Stimulated activated CD8-positive, alpha-beta memory T cell treated with anti-CD3 and anti-CD28 coated beads, Interleukin-4, amount 100 ng/mL, for 4 hours (primary cell): ENCODE measurements around the gene CIAO3.
"Not testable (repeated sequence)": the region's sequence is repeated elsewhere in the genome, so short reads cannot be mapped to it uniquely, and the experiment has no call there.

Experiments used
- DNase-seq, 2 donors: peaks; one replicate each; pipeline ENCODE4 v3.0.0-alpha.2; 2020; ENCODE audit warnings: low read depth in 2 of 2, low spot score in 1 of 2

CIAO3 gene

GRCh38 chr16:725041-725376 lies 15.8 kb downstream of the CIAO3 start:
- no peak for DNase-seq

GRCh38 chr16:724188-725040 lies 16.4 kb downstream of the CIAO3 start:
- no peak for DNase-seq

- no peak for DNase-seq
These were observed 17.1 kb downstream of the CIAO3 start for GRCh38 chr16:723695-724094.

- DNase-seq = no peak
These were observed 17.8 kb downstream of the CIAO3 start for GRCh38 chr16:722835-723633.

- DNase-seq = no peak
These were observed 18.8 kb downstream of the CIAO3 start for GRCh38 chr16:721765-722540.

- peak; percentile 37 to 57 for DNase-seq
These were observed 19.6 kb downstream of the CIAO3 start, which contains the start of gene ANTKMT for GRCh38 chr16:720990-721764. ANTKMT (plus strand) TSS chr16:721146; CDS start chr16:721275, 129 bp downstream.

GRCh38 chr16:720447-720989 lies 20.3 kb downstream of the CIAO3 start:
- DNase-seq = no peak

GRCh38 chr16:719815-720446 lies 20.9 kb downstream of the CIAO3 start:
- DNase-seq = no peak

GRCh38 chr16:718922-719321 lies 21.9 kb downstream of the CIAO3 start:
- DNase-seq = no peak

- DNase-seq = no peak
These were observed 22.4 kb downstream of the CIAO3 start for GRCh38 chr16:718389-718788.

GRCh38 chr16:717450-718245 lies 23.1 kb downstream of the CIAO3 start:
- DNase-seq = no peak

- no peak for DNase-seq
These were observed 23.9 kb downstream of the CIAO3 start for GRCh38 chr16:716768-717325.

- DNase-seq = no peak
These were observed 24.6 kb downstream of the CIAO3 start for GRCh38 chr16:716200-716568.

- no peak for DNase-seq
These were observed 25.2 kb downstream of the CIAO3 start for GRCh38 chr16:715477-716199.

GRCh38 chr16:714558-715476 lies 26.0 kb downstream of the CIAO3 start, which contains the start of gene METRN:
METRN (plus strand) TSS chr16:715118; CDS start chr16:715290, 172 bp downstream.
- peak; percentile 67 to 78 for DNase-seq

GRCh38 chr16:714079-714478 lies 26.7 kb downstream of the CIAO3 start:
- no peak for DNase-seq

- DNase-seq = not testable (repeated sequence)
These were observed 28.0 kb downstream of the CIAO3 start for GRCh38 chr16:712740-713250.
